OCI-LY3 (cell line): ENCODE results near the gene LSG1.

ENCODE experiments used
- EZH2phosphoT487 ChIP-seq: fragments of 200-600 bp; shearing (Covaris generic); IDR thresholded peaks from 2 replicates; pipeline ENCODE4 v1.6.1; 2018; ENCODE audit warnings: antibody characterized with exemption, mixed run types, low read depth
- TF ChIP-seq, protein P1 (sequence below): fragments of 200-600, 300-600 bp; sonication (generic); IDR thresholded peaks from 2 replicates; pipeline ENCODE4 v1.5.1; 2014; ENCODE audit warnings: antibody characterized with exemption, low read length, low read depth

DNA sequence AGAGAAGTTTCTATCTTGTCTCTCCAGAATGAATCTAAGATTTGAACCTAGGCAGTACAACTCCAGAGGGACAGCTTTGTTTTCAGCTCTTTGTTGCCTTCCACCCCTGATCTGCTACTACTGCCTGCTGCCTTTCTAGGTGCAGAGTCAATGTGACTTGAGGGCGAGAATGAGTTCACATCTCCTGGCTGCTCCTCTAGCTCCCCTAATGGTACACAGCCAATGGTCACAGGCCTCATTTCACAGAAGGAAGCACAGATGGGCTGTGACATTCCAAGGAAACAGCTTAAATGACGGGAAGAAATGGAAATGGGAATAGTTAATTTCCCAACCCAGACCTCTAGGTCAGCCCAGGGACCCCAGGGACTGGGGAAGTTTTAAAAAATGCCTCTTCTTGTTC, 46.1 kb upstream of the LSG1 start:
- TF ChIP-seq, protein P1, sequence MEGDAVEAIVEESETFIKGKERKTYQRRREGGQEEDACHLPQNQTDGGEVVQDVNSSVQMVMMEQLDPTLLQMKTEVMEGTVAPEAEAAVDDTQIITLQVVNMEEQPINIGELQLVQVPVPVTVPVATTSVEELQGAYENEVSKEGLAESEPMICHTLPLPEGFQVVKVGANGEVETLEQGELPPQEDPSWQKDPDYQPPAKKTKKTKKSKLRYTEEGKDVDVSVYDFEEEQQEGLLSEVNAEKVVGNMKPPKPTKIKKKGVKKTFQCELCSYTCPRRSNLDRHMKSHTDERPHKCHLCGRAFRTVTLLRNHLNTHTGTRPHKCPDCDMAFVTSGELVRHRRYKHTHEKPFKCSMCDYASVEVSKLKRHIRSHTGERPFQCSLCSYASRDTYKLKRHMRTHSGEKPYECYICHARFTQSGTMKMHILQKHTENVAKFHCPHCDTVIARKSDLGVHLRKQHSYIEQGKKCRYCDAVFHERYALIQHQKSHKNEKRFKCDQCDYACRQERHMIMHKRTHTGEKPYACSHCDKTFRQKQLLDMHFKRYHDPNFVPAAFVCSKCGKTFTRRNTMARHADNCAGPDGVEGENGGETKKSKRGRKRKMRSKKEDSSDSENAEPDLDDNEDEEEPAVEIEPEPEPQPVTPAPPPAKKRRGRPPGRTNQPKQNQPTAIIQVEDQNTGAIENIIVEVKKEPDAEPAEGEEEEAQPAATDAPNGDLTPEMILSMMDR = no peak
- TF ChIP-seq EZH2phosphoT487 = no peak
